IPS-11a (cell line): ENCODE measurements around the gene SEC23A.
"Not testable (repeated sequence)": the region's sequence is repeated elsewhere in the genome, so short reads cannot be mapped to it uniquely, and the experiment has no call there.

Source experiments
- H3K4me3 ChIP-seq: one replicate; pipeline ENCODE4 v1.5.1; 2013; ENCODE audit warnings: low read depth, low read length, control low read depth

Gene SEC23A

DNA sequence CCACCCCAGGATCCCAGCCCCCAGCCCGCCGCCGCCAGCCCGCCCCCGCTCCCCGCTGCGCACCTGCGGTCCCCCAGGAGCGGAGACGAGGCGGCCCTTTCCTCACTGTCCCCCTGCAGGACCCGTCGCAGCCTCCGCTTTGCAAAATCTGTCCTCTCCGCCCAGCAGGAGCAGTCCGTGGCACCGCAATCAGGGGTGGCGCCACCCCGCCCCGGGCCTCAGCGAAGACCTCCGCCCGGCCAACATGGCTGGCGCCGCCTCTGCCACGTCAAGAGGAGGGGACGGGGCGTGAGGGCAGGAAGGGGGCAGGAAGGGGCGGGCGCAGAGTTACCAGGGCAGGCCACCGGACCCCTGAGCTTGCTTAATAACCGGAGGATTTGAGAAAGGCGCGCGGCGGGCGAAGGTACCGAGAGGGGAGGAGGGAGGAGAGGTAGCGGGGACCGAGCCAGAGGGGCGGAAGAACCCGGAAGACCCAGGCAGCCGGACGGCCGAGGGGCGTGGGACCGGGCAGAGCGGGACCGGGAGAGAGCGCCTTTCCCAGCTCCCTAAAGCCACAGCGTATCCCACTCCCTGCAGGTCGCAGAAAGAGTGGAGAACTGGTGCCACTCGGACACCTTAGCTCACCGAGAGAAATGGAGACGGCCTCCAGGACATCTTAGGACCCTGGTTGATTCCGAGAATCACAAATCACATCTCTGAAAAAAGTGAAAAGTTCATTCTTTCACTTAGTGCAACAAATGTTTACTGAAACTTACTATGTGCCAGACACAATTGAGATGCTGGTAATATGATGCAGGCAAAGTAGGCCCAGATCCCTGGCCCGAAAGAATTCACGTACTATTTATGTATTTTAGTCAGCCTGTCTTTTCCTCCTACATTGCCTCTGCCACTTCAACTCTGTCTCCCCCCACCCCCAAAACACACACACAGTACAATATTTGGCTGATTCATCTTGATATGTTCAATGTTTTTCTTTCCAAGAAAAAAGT is at the start of gene SEC23A:
Gene SEC23A, minus strand, starts transcription at position 267 of the 989 bp plus-strand sequence. CDS start 7,117 bp downstream, outside the sequence.
- H3K4me3 ChIP-seq = peak within 1 kb of the TSS; percentile 89

- H3K4me3 ChIP-seq = no peak overlapping the region
Observed at GRCh38 chr14:39145266-39145966, 42.4 kb upstream of the SEC23A start.

DNA sequence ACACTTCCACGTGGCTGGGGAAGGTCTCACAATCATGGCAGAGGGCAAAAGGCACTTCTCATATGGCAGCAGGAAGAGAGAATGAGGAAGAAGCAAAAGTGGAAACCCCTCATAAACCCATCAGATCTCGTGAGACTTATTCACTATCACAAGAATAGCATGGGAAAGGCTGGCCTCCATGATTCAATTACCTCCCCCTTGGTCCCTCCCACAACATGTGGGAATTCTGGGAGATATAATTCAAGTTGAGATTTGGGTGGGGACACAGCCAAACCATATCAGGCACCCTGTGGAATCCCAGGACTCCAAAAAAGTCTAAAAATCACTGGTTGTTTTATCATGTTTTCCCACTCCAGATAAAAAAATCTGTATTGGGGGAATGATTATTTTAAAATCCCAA is 40.2 kb upstream of the SEC23A start:
- H3K4me3 ChIP-seq = not testable (repeated sequence)

- not testable (repeated sequence) for H3K4me3 ChIP-seq
Observed at GRCh38 chr14:39141623-39142022, 38.6 kb upstream of the SEC23A start.

DNA sequence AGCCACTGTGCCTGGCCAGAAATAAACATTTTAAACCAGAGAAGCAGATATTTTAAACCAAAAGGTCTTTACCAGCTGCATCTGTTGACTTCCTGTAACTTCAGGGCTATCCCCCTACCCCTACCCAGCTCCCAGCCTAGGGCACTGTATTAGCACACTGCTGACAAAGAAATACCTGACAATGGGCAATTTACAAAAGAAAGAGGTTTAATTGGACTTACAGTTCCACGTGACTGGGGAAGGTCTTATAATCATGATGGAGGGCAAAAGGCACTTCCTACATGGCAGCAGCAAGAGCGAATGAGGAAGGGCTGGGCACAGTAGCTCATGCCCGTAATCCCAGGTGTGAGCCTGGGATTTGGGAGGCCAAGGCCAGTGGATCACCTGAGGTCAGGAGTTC is 37.1 kb upstream of the SEC23A start:
- no peak overlapping the region for H3K4me3 ChIP-seq

DNA sequence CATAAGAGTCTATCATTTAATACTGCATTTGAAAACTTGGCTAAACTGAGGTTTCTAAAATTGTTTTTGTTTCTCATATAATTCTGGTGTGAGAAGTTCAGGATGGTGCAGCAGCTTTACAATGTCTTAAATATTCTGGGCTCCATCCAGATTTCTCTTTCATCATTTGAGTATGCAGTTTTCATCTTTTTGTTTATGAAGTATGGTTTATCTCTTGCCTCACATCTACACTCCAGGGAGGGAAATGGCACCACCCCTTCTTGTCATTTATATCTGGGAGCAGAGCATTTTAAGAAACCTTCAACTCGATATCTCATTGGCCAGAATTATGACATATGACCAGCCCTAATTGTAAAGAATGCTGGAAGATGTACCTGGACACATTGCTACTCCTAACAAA is 35.4 kb upstream of the SEC23A start:
- H3K4me3 ChIP-seq = no peak overlapping the region

- H3K4me3 ChIP-seq = not testable (repeated sequence)
Observed at GRCh38 chr14:39137835-39138234, 34.8 kb upstream of the SEC23A start.

DNA sequence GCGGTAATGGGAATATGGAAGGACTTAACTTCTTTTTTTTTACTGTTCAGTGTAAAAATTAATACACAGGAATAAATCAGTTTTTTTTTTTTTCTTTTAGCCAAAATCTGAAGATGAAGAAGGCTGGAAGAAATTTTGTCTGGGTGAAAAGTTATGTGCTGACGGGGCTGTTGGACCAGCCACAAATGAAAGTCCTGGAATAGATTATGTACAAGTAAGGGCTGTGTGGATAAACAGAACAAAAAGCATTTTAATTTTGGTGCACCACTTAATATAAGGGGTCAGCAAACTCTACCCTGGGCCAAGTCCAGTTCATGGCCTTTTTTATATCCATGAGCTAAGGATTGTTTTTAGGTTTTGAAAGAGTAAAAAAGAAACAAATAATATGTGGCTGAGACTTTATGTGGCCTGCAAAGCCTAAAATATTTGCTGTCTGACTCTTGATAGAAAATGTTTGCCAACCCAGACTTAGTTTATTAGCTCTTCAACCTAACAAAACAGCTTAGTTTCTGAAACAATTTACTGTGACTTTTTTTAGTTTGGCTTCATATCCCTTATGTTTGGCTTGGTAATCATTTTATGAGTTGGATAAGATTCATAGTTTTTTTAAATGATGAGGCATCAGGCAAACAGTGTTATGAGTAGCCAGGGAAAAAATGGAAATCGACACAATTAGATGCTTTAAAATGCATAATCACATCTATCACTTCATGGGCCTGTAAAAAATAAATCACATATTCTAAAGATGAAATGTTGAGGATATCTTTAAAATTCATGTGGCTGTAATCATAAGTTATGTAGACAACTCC is 19.5 kb upstream of the SEC23A start:
- no peak overlapping the region for H3K4me3 ChIP-seq

DNA sequence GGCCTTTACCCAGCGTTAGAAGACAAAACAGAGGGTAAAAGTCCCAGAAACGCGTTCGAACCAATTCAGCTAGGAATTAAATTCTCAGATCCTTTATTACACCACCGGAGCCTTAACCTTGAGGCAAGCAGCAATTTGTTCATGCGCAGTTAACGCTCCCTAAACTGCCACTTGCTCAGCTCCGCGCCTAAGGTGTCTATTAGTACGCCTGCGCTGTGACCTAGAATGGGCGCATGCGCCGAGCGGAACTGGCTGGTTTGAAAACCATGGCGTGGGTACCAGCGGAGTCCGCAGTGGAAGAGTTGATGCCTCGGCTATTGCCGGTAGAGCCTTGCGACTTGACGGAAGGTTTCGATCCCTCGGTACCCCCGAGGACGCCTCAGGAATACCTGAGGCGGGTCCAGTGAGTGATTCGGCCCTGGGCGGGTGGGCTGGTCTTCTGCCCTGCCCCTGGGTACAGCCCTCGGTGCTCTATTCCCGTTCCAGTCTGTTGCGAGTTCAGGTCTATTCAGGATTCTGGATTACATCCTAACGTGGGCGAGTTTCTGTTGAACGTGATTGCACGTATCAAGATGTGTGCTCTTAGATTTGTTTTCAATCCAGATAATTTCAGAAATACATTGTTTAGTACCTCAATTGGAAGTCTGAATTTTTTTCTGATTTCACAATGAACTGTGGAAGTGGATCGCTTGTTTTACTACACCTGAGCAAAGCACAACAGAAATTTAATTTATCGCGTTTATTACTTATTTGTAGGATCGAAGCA is 11.2 kb upstream of the SEC23A start, which contains the start of gene GEMIN2:
Gene GEMIN2, plus strand, starts transcription at position 251 of the 766 bp plus-strand sequence. Its CDS starts 16 bp downstream, at position 267.
- H3K4me3 ChIP-seq = peak within 1 kb of the TSS; percentile 94

DNA sequence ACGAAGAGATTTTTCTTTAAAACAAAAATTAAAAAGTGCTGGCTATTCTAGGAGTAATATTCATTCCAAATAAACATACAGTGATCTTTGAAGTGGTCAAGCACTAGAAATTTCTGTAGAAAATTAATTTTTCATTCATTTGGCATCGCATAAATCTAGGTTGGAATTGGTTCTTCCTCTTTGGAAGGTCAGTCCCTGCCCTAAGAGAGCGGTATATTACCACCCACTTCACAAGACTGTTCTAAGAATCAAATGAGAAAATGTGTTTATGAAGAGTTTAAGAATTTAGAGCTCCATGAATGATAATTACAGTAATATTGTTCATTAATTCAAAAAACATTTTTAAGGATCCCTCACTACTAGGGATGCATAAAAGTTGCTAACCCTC is 10.6 kb upstream of the SEC23A start:
- H3K4me3 ChIP-seq = peak overlapping the region; percentile 94

- H3K4me3 ChIP-seq = no peak overlapping the region
Observed at GRCh38 chr14:39109893-39110715, 7.1 kb upstream of the SEC23A start.

DNA sequence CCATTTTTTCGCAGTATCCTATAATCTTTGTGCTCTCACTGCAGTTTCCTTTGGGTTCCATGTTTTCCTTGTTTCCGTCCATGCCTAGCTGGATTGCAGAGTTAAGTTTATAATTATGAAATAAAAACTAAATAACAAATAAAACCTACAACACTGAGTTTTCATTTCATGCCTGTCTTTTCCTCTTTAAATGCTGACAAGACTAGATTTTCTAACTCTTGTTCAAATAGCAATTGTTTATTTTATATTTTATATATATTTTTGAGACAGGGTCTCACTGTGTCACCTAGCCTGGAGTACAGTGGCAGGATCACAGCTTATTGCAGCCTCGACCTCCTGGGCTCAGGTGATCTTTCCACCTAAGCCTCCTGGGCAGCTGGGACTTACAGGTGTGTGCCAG is 5.8 kb upstream of the SEC23A start:
- H3K4me3 ChIP-seq = no peak overlapping the region

- no peak overlapping the region for H3K4me3 ChIP-seq
Observed at GRCh38 chr14:39107591-39107996, 4.6 kb upstream of the SEC23A start.

DNA sequence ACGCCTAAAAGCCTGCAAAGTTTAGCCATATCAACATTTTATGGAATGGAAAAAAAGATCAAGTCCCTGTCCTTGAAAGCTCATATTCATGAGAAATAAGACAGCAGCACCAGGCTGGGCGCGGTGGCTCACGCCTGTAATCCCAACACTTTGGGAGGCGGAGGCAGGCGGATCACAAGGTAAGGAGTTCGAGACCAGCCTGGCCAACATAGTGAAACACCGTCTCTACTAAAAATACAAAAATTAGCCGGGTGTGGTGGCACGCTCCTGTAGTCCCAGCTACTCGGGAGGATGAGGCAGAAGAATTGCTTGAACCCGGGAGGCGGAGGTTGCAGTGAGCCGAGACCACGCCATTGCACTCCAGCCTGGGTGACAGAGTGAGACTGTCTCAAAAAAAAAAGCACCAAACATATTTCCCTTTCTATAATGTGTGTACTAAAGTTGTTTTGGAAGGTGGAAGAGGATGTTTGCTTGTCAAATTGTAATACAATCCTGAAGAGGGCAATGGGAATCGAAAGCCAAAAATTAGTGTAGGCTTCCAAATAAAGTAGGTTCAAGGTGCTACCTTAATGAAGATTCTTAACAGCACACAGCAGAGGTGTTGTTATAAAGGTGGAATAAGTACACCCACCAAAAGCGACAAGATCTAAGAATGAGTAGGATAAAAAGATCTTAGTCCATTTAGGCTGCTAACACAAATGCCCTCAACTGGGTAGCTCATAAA is 1.2 kb upstream of the SEC23A start:
- H3K4me3 ChIP-seq = peak overlapping the region; percentile 89

- peak overlapping the region; percentile 89 for H3K4me3 ChIP-seq
Observed at GRCh38 chr14:39102265-39102968, 618 bp downstream of the SEC23A start.

DNA sequence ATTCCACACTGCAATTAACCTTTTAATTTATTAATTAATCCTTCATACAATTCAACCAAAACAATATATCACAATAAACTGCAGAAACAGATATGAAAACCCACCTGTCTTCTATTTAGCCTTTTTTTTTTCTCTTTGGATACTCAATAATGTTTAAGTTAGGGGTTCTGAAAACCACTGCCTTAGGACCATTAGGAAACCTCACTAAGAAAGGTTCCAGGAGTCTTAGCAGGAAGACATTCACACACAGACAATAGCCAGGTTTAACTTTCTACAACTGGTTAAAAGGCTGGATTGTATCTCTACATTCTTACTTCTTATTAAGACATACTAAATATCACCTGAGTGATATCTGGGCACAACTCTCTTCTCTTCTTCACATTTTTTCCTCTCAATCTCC is 3.3 kb downstream of the SEC23A start:
- H3K4me3 ChIP-seq = no peak overlapping the region

DNA sequence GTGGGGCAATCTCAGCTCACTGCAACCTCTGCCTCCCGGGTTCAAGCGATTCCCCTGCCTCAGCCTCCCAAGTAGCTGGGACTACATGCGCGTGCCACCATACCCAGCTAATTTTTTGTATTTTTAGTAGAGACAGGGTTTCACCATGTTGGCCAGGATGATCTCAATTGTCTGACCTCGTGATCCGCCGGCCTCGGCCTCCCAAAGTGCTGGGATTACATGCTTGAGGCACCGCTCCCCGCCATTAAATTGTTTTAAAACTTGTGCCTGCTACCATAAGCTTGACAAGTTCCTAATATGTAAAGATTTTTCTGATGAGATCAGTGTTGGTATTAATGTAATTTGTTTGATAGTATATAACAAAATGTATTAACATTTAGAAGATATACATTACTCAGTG is 3.8 kb downstream of the SEC23A start:
- H3K4me3 ChIP-seq = not testable (repeated sequence)

DNA sequence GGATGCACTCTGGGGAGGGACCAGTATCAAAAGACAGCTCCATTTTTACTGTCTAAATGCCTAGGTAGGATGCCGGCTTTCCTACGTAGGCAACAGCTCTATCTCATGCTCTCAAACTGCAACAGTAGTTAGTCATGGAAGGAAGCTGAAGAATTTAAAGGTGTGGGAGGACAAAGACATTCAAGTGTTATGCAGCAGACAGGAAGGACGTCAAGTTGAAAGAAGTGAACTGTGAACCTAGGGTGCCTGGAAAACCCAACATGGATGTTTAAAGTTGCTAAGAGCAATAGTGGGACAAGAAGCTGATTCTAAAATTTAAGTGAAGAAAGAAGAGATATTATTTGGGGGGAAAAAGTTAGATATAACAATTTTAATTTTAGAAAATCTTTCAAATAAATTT is 5.9 kb downstream of the SEC23A start:
- H3K4me3 ChIP-seq = no peak overlapping the region
